A673 (cell line): ENCODE results near the gene ACBD7. TPM values are rescaled to one million over a fixed set of nuclear protein-coding genes. Genes with fewer than 3 reads are reported as not detected.

Experiments
- BruUV-seq: library from RNA; stranded (reverse); fragments of 400-500 nt; replicated peaks from 2 replicates; lab custom pipeline; 2021; lab: Mats Ljungman, UMichigan
- CTCF ChIA-PET: fragments of 300-600 bp; sonication (Branson Sonifier 250); formaldehyde crosslinking; loops from one replicate; lab custom pipeline; 2022; ENCODE audit warnings: antibody characterized with exemption; lab: Charles Lee
- POLR2A ChIA-PET: fragments of 300-600 bp; sonication (Branson Sonifier 250); formaldehyde crosslinking; loops from one replicate; lab custom pipeline; 2022; ENCODE audit warnings: antibody characterized with exemption; ENCODE audit not compliant: low non-redundant PET; lab: Charles Lee
- DNase-seq: peaks from one replicate; pipeline ENCODE4 v3.0.0-alpha.2; 2015; ENCODE audit warnings: low spot score
- H3K27ac ChIP-seq: fragments of 200-600 bp; sonication (generic); 2 replicates; pipeline ENCODE4 v1.5.1; 2016; ENCODE audit warnings: mixed run types, low read depth, mild to moderate bottlenecking, mixed read lengths, antibody characterized with exemption, low read length; ENCODE audit not compliant: poor library complexity, severe bottlenecking
- H3K27me3 ChIP-seq: fragments of 200-600 bp; sonication (generic); replicated peaks from 2 replicates; pipeline ENCODE4 v1.6.1; 2017; ENCODE audit warnings: mixed run types, low read depth, mild to moderate bottlenecking, mixed read lengths, antibody characterized with exemption, low read length; ENCODE audit not compliant: insufficient read depth, poor library complexity
- H3K36me3 ChIP-seq: fragments of 200-600 bp; sonication (generic); 2 replicates; pipeline ENCODE4 v1.6.1; 2016; ENCODE audit warnings: mixed run types, mild to moderate bottlenecking, mixed read lengths, antibody characterized with exemption, low read length; ENCODE audit not compliant: insufficient read depth, poor library complexity, severe bottlenecking
- H3K4me1 ChIP-seq: fragments of 200-600 bp; sonication (generic); 2 replicates; pipeline ENCODE4 v1.6.1; 2017; ENCODE audit warnings: mixed run types, mild to moderate bottlenecking, mixed read lengths, antibody characterized with exemption, low read length; ENCODE audit not compliant: insufficient read depth, poor library complexity, severe bottlenecking
- H3K4me3 ChIP-seq: fragments of 200-600 bp; sonication (generic); 2 replicates; pipeline ENCODE4 v1.5.1; 2016; ENCODE audit warnings: low read depth, mixed run types, mild to moderate bottlenecking, mixed read lengths, low read length; ENCODE audit not compliant: poor library complexity, severe bottlenecking
- H3K9me3 ChIP-seq: fragments of 200-600 bp; sonication (generic); 2 replicates; pipeline ENCODE4 v1.6.1; 2016; ENCODE audit warnings: mixed run types, low read depth, mild to moderate bottlenecking, mixed read lengths, antibody characterized with exemption, low read length; ENCODE audit not compliant: poor library complexity, severe bottlenecking
- CTCF ChIP-seq: fragments of 300-800, 200-600 bp; sonication (generic); conservative IDR thresholded peaks from 2 replicates; pipeline ENCODE4 v1.5.1; 2017; ENCODE audit warnings: low read depth, mild to moderate bottlenecking, antibody characterized with exemption, low read length, moderate library complexity, mixed read lengths
- EZH2 ChIP-seq: fragments of 200-600 bp; sonication (generic); IDR thresholded peaks from 2 replicates; pipeline ENCODE4 v1.6.1; 2017; ENCODE audit warnings: borderline replicate concordance, low read depth, mild to moderate bottlenecking, mixed read lengths, antibody characterized with exemption, low read length; ENCODE audit not compliant: poor library complexity, severe bottlenecking
- intact Hi-C: fragments of 100-400 bp; cut with micrococcal nuclease; formaldehyde crosslinking; loops from one replicate; pipeline ENCODE4 v1.10.0; 2022; ENCODE audit not compliant: unreplicated experiment
- total RNA-seq: library from RNA; stranded (reverse); gene quantifications from 2 replicates; pipeline ENCODE4 v1.2.3, GENCODE V29; 2021

Gene ACBD7
- total RNA-seq, 1 experiment from 2014 or later: 2.0 TPM

- TF ChIP-seq CTCF (no peak), EZH2 (no peak)
- Histone ChIP-seq H3K27me3 (no peaks in the 10 kb centered on the region), H3K9me3 (no peaks in the 10 kb centered on the region), H3K36me3 (no peaks in the 10 kb centered on the region), H3K4me1 (peaks cover 7% of the 10 kb centered on the region), H3K4me3 (no peak overlapping the region), H3K27ac (no peak overlapping the region)
- ChIA-PET CTCF (no interaction called here), POLR2A (no interaction called here)
- no TSS peak for BruUV-seq
- intact Hi-C loops: no loop called here
- DNase-seq: no peak
These were observed 47.8 kb upstream of the ACBD7 start for GRCh38 chr10:15136129-15137035.

GRCh38 chr10:15131330-15131729, 42.8 kb upstream of the ACBD7 start:
- Histone ChIP-seq H3K27ac (no peak overlapping the region), H3K4me1 (no peaks in the 10 kb centered on the region), H3K27me3 (no peaks in the 10 kb centered on the region), H3K9me3 (no peaks in the 10 kb centered on the region), H3K36me3 (no peaks in the 10 kb centered on the region), H3K4me3 (no peak overlapping the region)
- TF ChIP-seq CTCF (no peak), EZH2 (no peak)
- intact Hi-C loops: no loop called here
- POLR2A ChIA-PET: no interaction called here
- CTCF ChIA-PET: no interaction called here
- DNase-seq: no peak
- BruUV-seq: no TSS peak

- ChIA-PET CTCF (no interaction called here), POLR2A (no interaction called here)
- no peak overlapping the region for H3K27ac ChIP-seq
- H3K36me3 ChIP-seq: no peaks in the 10 kb centered on the region
- intact Hi-C loops: no loop called here
- no peaks in the 10 kb centered on the region for H3K4me1 ChIP-seq
- H3K27me3 ChIP-seq: no peaks in the 10 kb centered on the region
- no peak for DNase-seq
- TF ChIP-seq EZH2 (no peak), CTCF (no peak)
- no TSS peak for BruUV-seq
- H3K9me3 ChIP-seq: no peaks in the 10 kb centered on the region
- H3K4me3 ChIP-seq: no peak overlapping the region
These were observed 36.3 kb upstream of the ACBD7 start for GRCh38 chr10:15124908-15125307.
